ENCODE data around the gene RAB10.

DNA sequence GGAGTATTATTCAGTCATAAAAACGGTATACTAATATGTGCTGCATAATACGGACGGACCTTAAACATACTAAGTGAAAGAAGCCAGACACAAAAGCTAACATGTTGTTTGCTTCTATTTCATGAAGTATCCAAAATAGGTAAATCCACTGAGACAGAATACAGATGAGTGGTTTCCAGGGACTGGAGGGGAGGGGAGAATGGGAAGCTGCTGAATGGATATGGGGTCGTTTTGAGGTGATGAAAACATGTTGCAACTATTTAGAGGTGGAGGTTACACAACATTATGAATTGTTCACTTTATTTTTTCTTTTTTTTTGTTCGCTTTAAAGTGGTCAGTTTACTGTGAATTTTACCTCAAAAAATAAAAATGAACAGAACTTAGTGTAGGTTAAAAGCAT lies 52.9 kb downstream of the RAB10 start:
- TF ChIP-seq, protein P1, sequence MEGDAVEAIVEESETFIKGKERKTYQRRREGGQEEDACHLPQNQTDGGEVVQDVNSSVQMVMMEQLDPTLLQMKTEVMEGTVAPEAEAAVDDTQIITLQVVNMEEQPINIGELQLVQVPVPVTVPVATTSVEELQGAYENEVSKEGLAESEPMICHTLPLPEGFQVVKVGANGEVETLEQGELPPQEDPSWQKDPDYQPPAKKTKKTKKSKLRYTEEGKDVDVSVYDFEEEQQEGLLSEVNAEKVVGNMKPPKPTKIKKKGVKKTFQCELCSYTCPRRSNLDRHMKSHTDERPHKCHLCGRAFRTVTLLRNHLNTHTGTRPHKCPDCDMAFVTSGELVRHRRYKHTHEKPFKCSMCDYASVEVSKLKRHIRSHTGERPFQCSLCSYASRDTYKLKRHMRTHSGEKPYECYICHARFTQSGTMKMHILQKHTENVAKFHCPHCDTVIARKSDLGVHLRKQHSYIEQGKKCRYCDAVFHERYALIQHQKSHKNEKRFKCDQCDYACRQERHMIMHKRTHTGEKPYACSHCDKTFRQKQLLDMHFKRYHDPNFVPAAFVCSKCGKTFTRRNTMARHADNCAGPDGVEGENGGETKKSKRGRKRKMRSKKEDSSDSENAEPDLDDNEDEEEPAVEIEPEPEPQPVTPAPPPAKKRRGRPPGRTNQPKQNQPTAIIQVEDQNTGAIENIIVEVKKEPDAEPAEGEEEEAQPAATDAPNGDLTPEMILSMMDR (IDR thresholded peaks at IDR 0.05 in 2 of 3, conservative IDR thresholded peaks at IDR 0.05 in 1 of 3; ENCODE audit: borderline replicate concordance in 1 of 3, insufficient read depth in 1 of 3, low read depth in 2 of 3, low read length in 2 of 3) = no peak
- TF ChIP-seq, protein P2, sequence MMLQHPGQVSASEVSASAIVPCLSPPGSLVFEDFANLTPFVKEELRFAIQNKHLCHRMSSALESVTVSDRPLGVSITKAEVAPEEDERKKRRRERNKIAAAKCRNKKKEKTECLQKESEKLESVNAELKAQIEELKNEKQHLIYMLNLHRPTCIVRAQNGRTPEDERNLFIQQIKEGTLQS (IDR thresholded peaks at IDR 0.05) = no peak
- no peak for TF ChIP-seq FOSL1 (IDR thresholded peaks at IDR 0.05; ENCODE audit: low read depth)
- no peak for TF ChIP-seq EZH2 (IDR thresholded peaks at IDR 0.05)
- no peak for TF ChIP-seq CBX3 (IDR thresholded peaks at IDR 0.05; ENCODE audit: low read depth)
- TF ChIP-seq CEBPB (IDR thresholded peaks at IDR 0.05; ENCODE audit: low read depth) = no peak

Measured in HCT116 (cell line).